Activated naive CD4-positive, alpha-beta T cell treated with anti-CD3 and anti-CD28 coated beads, Interleukin-2, amount 10 ng/mL, durations not matched to agents 7 days and 5 days (primary cell): Measurements from ENCODE around the gene CBL.

Experiments used
- CTCF ChIA-PET: fragments of 350-600 bp; sonication (Branson Sonifier 250); formaldehyde crosslinking; loops from one replicate; lab custom pipeline; 2021; ENCODE audit warnings: antibody characterized with exemption; lab: Charles Lee
- DNase-seq: peaks from one replicate; pipeline ENCODE4 v3.0.0-alpha.2; 2020
- H3K27ac Mint-ChIP-seq: one replicate; pipeline ENCODE4 v1.8.0; 2021; ENCODE audit warnings: mild to moderate bottlenecking, moderate library complexity, mixed read lengths
- H3K27me3 Mint-ChIP-seq: one replicate; pipeline ENCODE4 v1.8.0; 2021; ENCODE audit warnings: mild to moderate bottlenecking, mixed read lengths
- H3K36me3 Mint-ChIP-seq: one replicate; pipeline ENCODE4 v1.8.0; 2021; ENCODE audit warnings: mixed read lengths
- H3K4me1 Mint-ChIP-seq: one replicate; pipeline ENCODE4 v1.8.0; 2021; ENCODE audit warnings: mixed read lengths
- H3K4me3 Mint-ChIP-seq: one replicate; pipeline ENCODE4 v1.8.0; 2021; ENCODE audit warnings: mild to moderate bottlenecking, moderate library complexity, mixed read lengths
- H3K9me3 Mint-ChIP-seq: one replicate; pipeline ENCODE4 v1.8.0; 2021; ENCODE audit warnings: mixed read lengths

CBL gene

GRCh38 chr11:119355091-119355843 lies 149.1 kb downstream of the CBL start:
- no peaks in the 10 kb centered on the region for H3K36me3 Mint-ChIP-seq
- no peaks in the 10 kb centered on the region for H3K9me3 Mint-ChIP-seq
- peak overlapping the region; percentile 45 for H3K4me3 Mint-ChIP-seq
- peaks cover 90% of the 10 kb centered on the region for H3K27me3 Mint-ChIP-seq
- CTCF ChIA-PET, result interaction anchor here (0.8 to 4.8 kb wide), 13 partner anchors 8 to 125 kb away, joined by 3 to 184 read pairs (median 12); partner anchors contain the start of genes MFRP, RNF26 and USP2
- DNase-seq, result no peak
- peaks cover 28% of the 10 kb centered on the region for H3K4me1 Mint-ChIP-seq
- no peak overlapping the region for H3K27ac Mint-ChIP-seq

GRCh38 chr11:119356349-119357031 lies 150.4 kb downstream of the CBL start:
- H3K9me3 Mint-ChIP-seq, result no peaks in the 10 kb centered on the region
- peaks cover 85% of the 10 kb centered on the region for H3K27me3 Mint-ChIP-seq
- H3K4me1 Mint-ChIP-seq, result peaks cover 21% of the 10 kb centered on the region
- peak overlapping the region; percentile 85 for H3K4me3 Mint-ChIP-seq
- CTCF ChIA-PET, result interaction anchor here (0.5 to 4.8 kb wide), 19 partner anchors 8 to 232 kb away, joined by 3 to 184 read pairs (median 5); partner anchors contain the start of genes MFRP, RNF26 and USP2
- H3K27ac Mint-ChIP-seq, result peak overlapping the region; percentile 69
- no peaks in the 10 kb centered on the region for H3K36me3 Mint-ChIP-seq
- DNase-seq, result peak; percentile 83

DNA sequence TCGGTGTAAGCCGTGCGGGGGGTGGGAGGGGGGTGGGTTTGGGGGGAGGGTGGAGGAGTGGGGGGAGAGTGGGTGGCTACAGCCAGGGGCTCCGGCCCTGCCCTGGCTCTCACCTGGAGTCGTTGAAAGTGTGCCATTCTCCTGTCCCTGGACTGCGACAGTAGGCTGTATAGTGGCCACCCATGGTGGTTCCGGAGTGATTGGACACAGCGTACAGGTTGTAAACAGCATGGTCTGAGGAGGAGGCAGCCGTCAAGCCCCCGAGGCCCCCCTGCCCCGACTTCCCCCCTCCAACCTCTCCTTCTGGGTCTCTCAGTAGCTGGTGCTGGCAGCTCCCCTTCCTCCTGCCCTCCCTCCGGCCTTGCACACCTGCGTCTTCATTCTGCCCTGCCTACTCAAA lies 150.9 kb downstream of the CBL start:
- no peak for DNase-seq
- Mint-ChIP-seq H3K9me3 (no peaks in the 10 kb centered on the region), H3K4me3 (peak overlapping the region; percentile 59), H3K27ac (no peak overlapping the region), H3K27me3 (peaks cover 85% of the 10 kb centered on the region), H3K36me3 (no peaks in the 10 kb centered on the region), H3K4me1 (peaks cover 21% of the 10 kb centered on the region)
- CTCF ChIA-PET, result interaction anchor here (0.5 to 4.8 kb wide), 12 partner anchors 8 to 232 kb away, joined by 4 to 184 read pairs (median 12); partner anchors contain the start of gene USP2
